SU-DHL-6 (cell line): ENCODE results near the gene YWHAG.

Experiments
- H2AFZ ChIP-seq: fragments of 200-600 bp; sonication (generic); 2 replicates; pipeline ENCODE4 v1.6.1; 2014; ENCODE audit warnings: low read depth, mild to moderate bottlenecking, moderate library complexity, mixed read lengths, antibody characterized with exemption, low read length; ENCODE audit not compliant: severe bottlenecking
- H3F3A ChIP-seq: fragments of 200-600 bp; shearing (Covaris generic); 2 replicates; pipeline ENCODE4 v1.6.0; 2016; ENCODE audit warnings: antibody characterized with exemption, mild to moderate bottlenecking; ENCODE audit not compliant: insufficient read depth
- H3K27ac ChIP-seq: fragments of 200-600 bp; sonication (generic); 2 replicates; pipeline ENCODE4 v1.5.1; 2016; ENCODE audit warnings: low read depth, mild to moderate bottlenecking, low read length, moderate library complexity, mixed read lengths
- H3K27me3 ChIP-seq: fragments of 200-600 bp; sonication (generic), shearing (Covaris generic); 2 replicates; pipeline ENCODE4 v1.6.0; 2014; ENCODE audit warnings: mild to moderate bottlenecking, low read length
- H3K36me3 ChIP-seq: fragments of 200-600 bp; sonication (generic); 2 replicates; pipeline ENCODE4 v1.6.1; 2014; ENCODE audit warnings: mild to moderate bottlenecking, low read length, mixed read lengths
- H3K4me2 ChIP-seq: fragments of 300-600, 200-600 bp; shearing (Covaris generic), sonication (generic); 2 replicates; pipeline ENCODE4 v1.6.0; 2014; ENCODE audit warnings: low read length, low read depth, mild to moderate bottlenecking; ENCODE audit not compliant: poor library complexity, severe bottlenecking
- H3K4me3 ChIP-seq: fragments of 200-600 bp; sonication (generic); 2 replicates; pipeline ENCODE4 v1.5.1; 2014; ENCODE audit warnings: antibody characterized with exemption, low read length, mild to moderate bottlenecking, mixed read lengths; ENCODE audit not compliant: insufficient read depth, poor library complexity, severe bottlenecking
- H3K79me2 ChIP-seq: fragments of 200-600 bp; sonication (generic); 2 replicates; pipeline ENCODE4 v1.6.1; 2014; ENCODE audit warnings: mild to moderate bottlenecking, low read length, moderate library complexity; ENCODE audit not compliant: insufficient read depth
- H3K9ac ChIP-seq: fragments of 200-600 bp; sonication (generic); 2 replicates; pipeline ENCODE4 v1.7.0; 2014; ENCODE audit warnings: mild to moderate bottlenecking, low read length
- H3K9me2 ChIP-seq: fragments of 200-600 bp; sonication (generic); replicated peaks from 2 replicates; pipeline ENCODE4 v1.6.1; 2014; ENCODE audit warnings: low read length; ENCODE audit not compliant: insufficient read depth
- H3K9me3 ChIP-seq: fragments of 200-600 bp; sonication (generic); 2 replicates; pipeline ENCODE4 v1.6.1; 2014; ENCODE audit warnings: low read length, mixed read lengths; ENCODE audit not compliant: insufficient read depth
- H4K20me1 ChIP-seq: fragments of 200-600 bp; sonication (generic); 2 replicates; pipeline ENCODE4 v1.6.1; 2014; ENCODE audit warnings: low read depth, mild to moderate bottlenecking, antibody characterized with exemption, low read length, moderate library complexity, mixed read lengths
- EZH2phosphoT487 ChIP-seq: fragments of 200-600 bp; sonication (generic), shearing (Covaris generic); conservative IDR thresholded peaks from 2 replicates; pipeline ENCODE4 v1.6.1; 2018; ENCODE audit warnings: mild to moderate bottlenecking, antibody characterized with exemption, low read length, moderate library complexity, mixed read lengths
- TF ChIP-seq, protein P1 (sequence below): fragments of 200-600 bp; sonication (generic); IDR thresholded peaks from one replicate; pipeline ENCODE4 v1.5.1; 2017; ENCODE audit warnings: antibody characterized with exemption, mild to moderate bottlenecking, low read length, moderate library complexity; ENCODE audit not compliant: insufficient read depth, poor library complexity, severe bottlenecking

Gene YWHAG

DNA sequence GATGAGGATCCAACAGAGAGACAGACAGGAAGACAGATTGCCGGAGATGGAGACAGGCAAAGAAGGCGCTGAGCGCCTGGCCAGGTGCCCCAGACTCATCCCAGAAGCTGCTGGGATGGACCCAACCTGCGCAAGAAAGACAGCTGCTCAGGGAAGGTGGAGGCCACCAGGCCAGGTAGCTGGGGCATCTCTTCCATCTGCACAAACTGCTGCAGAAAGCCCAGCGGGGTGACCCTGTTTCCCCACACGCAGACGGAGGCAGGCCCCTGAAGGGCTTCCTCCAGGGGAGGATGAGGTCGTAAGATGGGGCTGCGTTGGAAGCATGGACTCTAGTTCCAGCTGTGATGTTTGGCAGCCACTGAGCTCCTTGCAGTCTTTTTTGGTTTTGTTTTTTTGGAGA is 16.5 kb upstream of the YWHAG start:
- Histone ChIP-seq H4K20me1 (no peaks in the 10 kb centered on the region), H3K27me3 (no peaks in the 10 kb centered on the region), H3K9me3 (no peaks in the 10 kb centered on the region), H3K9me2 (no peaks in the 10 kb centered on the region), H2AFZ (no peak overlapping the region), H3K4me2 (no peak overlapping the region), H3K4me3 (no peak overlapping the region), H3K27ac (no peak overlapping the region), H3K79me2 (no peaks in the 10 kb centered on the region), H3K36me3 (no peaks in the 10 kb centered on the region), H3K9ac (no peak overlapping the region), H3F3A (no peaks in the 10 kb centered on the region)
- no peak for TF ChIP-seq EZH2phosphoT487
- TF ChIP-seq, protein P1, sequence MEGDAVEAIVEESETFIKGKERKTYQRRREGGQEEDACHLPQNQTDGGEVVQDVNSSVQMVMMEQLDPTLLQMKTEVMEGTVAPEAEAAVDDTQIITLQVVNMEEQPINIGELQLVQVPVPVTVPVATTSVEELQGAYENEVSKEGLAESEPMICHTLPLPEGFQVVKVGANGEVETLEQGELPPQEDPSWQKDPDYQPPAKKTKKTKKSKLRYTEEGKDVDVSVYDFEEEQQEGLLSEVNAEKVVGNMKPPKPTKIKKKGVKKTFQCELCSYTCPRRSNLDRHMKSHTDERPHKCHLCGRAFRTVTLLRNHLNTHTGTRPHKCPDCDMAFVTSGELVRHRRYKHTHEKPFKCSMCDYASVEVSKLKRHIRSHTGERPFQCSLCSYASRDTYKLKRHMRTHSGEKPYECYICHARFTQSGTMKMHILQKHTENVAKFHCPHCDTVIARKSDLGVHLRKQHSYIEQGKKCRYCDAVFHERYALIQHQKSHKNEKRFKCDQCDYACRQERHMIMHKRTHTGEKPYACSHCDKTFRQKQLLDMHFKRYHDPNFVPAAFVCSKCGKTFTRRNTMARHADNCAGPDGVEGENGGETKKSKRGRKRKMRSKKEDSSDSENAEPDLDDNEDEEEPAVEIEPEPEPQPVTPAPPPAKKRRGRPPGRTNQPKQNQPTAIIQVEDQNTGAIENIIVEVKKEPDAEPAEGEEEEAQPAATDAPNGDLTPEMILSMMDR: no peak

DNA sequence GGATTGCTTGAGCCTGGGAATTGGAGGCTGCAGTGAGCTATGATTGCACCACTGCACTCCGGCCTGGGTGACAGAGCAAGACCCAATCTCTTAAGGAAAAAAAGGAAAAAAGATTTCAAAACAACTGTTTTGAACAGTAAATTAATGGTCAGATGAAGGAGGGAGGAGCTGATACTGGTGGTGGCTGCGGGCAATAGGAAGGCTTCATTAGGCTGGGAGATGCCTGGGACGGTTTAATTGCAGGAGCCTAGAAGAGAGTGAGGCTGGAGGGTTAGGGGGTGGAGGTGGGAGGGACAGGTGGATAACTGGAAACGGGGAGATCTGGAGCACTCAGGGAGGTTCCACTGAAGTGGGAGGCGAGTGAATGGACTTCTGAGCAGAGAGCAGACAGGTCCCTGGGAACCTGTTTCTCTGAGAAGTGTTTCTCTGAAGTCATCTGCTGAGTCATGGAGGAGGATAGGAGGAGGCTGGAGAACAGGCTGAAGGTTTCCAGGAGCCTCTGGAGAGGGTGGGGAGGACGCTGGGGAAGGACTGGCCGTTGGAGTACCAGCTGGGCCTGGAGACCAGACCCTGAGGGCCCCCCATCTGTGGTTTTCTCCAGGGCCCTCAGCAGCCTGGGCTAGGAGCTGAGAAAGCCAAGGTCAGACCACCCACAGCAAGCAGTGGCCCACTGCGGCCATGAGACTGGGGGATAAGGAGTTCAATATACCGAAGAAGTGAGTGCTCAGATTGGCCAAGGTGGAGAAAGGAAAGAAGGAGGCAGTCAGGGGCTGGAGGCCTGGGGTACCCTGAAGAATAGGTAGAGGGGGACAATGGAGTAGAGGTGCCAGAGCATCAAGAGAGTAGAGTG is 14.4 kb upstream of the YWHAG start:
- H3K79me2 ChIP-seq: no peaks in the 10 kb centered on the region
- no peaks in the 10 kb centered on the region for H3K27me3 ChIP-seq
- H4K20me1 ChIP-seq: no peaks in the 10 kb centered on the region
- no peaks in the 10 kb centered on the region for H3F3A ChIP-seq
- H2AFZ ChIP-seq: no peak overlapping the region
- H3K36me3 ChIP-seq: no peaks in the 10 kb centered on the region
- no peak overlapping the region for H3K4me2 ChIP-seq
- no peaks in the 10 kb centered on the region for H3K9me3 ChIP-seq
- no peak overlapping the region for H3K27ac ChIP-seq
- no peak overlapping the region for H3K4me3 ChIP-seq
- no peak for TF ChIP-seq EZH2phosphoT487
- TF ChIP-seq, protein P1: no peak
- H3K9me2 ChIP-seq: no peaks in the 10 kb centered on the region
- H3K9ac ChIP-seq: no peak overlapping the region

DNA sequence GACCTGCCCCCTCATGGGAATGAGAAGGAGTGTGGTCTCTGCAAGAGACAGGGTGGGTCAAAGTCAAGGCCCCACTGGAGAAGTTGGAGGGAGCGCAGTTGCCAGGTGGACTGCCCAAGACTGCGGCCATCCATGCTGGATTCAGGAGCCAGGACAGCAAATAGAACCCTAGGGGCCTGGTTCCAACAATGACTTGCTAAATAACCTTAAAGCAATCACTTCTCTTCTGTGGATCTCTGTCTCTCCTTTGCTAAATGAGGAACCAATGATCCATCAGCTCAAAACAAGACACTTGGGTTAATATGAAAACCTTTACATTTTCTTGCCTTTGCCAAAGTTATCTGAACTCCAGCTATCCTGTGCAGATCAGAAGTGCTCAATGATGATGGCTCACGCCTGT is 12.6 kb upstream of the YWHAG start:
- no peak overlapping the region for H3K27ac ChIP-seq
- no peak overlapping the region for H3K4me2 ChIP-seq
- H2AFZ ChIP-seq: no peak overlapping the region
- no peaks in the 10 kb centered on the region for H3K9me3 ChIP-seq
- H3K27me3 ChIP-seq: no peaks in the 10 kb centered on the region
- H3K4me3 ChIP-seq: no peak overlapping the region
- H3K36me3 ChIP-seq: no peaks in the 10 kb centered on the region
- H3K9ac ChIP-seq: no peak overlapping the region
- H3K79me2 ChIP-seq: no peaks in the 10 kb centered on the region
- no peaks in the 10 kb centered on the region for H3F3A ChIP-seq
- TF ChIP-seq, protein P1: no peak
- TF ChIP-seq EZH2phosphoT487: no peak
- no peaks in the 10 kb centered on the region for H3K9me2 ChIP-seq
- no peaks in the 10 kb centered on the region for H4K20me1 ChIP-seq
